ENCODE results near the gene NCKAP5.
"Not testable (repeated sequence)": the region's sequence is repeated elsewhere in the genome, so short reads cannot be mapped to it uniquely, and the experiment has no call there.

Gene NCKAP5

DNA sequence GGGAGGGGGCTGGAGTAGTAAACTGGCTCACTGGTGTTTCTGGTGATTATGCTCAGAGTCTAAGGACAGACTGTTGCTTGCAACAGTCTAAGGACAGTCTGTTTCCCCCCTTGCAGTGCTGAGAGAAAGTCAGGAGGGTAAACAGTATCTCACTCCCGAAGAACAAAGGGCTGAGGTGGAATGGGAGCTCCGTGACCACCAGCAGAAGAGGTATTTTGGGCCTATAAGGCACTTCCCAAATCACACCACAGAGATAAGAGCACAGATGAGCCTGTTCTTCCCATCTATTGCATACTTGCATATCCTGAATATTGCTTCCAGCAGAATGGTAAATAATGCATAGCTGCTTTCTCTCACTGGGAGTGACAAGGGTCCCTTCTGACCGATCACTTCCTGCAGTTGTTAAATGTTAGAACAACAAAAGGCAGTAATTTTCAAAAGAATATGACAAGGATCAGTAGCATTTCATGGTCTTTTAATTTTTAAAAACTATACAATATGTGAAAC, 737.9 kb downstream of the NCKAP5 start:
- DNase-seq, result no peak

DNA sequence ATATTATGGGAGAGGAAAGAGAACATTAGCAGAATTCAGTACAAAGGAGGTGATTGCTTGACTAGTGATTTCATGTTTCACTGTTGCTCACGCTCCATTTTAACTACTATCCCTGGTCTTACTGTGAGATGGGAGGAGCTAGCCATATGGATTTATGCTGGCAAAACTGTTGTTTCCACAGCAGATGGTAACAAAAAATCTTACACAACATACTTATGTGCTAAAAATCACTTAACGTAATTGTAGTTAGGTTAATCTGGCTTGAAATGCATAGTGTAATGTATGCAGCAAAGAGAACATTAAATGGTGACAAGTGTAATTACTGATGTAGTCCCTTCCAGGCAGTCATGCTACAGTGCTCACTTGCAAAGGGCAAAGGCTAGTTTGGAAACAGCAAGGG, 742.7 kb downstream of the NCKAP5 start:
- DNase-seq, result no peak

DNA sequence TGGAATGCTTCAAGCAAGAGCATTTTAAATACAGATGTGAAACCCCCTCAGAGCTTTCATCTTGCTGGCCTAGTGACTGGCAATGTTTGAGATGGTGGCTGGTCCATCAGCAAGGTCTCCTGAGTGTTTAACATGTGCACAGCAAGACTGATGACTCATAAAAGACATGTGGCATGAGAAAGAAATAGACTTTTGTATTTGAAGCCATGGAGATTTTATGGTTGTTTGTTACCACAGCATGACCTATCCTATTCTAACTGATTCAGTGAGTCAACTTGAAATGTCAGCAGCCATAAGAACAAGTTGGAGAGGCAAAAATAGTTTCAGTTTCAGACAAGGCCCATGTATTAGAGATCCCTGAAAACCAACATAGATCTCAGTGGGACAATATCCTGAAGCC, 743.5 kb downstream of the NCKAP5 start:
- no peak for DNase-seq

DNA sequence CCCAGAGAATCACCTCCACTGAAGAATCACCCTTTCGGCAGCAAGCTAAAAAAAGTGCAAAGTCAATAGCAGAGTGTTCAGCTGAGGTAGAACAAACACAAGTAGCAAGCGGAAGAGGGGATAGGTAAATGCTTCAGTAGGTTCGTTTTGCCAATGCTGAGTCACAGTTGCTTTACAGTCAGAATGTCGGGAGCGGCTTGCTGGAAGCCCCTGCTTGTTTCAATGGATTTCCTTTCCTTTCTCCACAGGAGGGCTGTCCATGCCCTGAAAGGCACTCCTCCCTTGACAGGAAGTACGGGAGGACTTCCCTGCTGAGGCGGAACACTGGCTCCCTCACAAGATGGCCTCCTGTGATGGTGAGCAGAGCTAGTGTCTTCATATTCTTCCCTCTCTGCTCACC, 752.0 kb downstream of the NCKAP5 start:
- DNase-seq, result no peak

DNA sequence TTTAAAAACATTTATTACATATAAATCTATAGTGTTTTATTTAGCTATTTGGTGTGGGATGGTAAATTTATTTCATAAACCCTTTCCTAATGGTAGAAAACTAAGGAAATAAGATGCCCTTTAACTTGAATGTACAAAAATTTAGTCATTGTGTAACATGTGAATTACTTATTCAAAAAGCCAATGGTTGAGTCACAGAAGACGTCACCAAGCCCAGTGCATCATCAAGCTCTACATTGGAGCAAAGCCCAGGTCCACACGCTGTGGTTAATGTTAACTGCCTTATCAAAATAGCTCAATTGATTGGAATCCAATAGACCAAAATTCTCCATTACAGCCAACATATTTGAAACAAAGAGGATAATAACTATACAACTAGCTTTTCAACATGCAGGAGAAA, 752.7 kb downstream of the NCKAP5 start:
- DNase-seq, result no peak

DNA sequence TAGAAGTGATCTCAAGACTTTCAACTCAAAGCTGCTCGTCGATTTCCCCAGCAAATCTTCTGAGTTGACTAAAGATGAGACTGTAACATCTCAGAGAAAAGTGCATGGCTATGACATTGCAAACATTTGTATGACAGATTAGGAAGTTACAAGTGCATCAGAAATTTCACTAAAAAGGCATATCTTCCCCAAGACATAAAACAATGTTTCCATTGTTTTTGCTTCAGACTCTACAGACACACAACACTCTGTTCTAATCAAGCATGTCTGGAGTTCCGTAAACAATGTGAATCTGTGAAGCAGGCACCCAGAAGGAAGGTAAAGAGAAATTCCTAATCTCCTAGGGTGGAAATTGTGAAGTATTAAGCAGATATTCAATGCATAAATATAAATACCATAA, 753.6 kb downstream of the NCKAP5 start:
- no peak for DNase-seq

DNA sequence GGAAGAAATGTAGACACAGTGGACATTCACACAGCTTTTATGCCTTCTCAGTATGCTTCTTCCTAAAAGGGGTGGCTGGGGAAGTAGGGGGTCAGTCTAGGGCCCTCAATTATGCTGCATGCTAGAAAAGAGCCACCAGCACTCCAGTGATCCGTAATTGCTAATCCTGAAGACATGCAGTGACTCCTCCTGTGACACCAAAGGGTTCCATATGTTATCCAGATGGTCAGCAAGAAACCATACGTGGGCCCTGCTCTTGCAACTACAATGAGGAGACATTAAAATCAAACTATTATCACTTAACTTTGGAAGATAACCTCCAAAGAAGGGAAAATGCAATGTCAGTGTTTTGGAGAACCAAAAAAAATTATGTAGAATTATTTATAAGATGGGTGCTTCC, 754.8 kb downstream of the NCKAP5 start:
- DNase-seq, result no peak

DNA sequence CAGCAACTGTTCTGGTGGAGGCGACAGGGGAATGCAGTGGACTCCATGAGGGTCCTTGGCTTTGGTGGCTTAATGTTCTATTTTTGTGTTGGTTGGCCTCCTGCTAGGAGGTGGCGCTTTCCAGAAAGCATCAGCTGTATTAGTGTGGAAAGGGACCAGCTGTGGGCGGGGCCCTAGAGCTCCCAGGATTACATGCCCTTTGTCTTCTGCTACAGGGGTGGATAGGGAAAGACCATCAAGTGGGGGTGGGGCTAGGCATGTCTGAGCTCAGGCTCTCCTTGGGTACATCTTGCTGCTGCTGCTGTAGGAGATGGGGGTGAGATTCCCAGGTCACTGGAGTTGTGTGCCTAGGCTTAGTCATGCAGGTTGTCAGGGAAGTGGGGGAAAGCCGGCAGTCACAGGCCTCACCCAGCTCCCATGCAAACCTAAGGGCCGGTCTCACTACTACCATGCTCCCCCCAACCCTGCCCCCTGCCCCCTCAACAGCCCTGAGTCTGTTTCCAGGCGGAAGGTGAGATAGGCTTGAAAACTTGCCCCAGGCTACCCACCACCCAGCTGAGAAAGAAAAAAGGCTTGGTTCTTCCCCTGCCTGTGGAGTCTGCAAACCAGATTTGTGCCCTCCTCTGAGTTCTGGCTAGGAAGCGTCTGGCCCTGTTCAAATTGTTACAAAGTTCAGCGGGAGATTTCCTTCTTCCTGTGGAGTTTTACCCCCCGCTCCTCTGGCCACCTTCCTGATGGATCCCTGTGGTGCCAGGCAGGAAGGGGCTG, 756.9 kb downstream of the NCKAP5 start:
- no peak for DNase-seq

DNA sequence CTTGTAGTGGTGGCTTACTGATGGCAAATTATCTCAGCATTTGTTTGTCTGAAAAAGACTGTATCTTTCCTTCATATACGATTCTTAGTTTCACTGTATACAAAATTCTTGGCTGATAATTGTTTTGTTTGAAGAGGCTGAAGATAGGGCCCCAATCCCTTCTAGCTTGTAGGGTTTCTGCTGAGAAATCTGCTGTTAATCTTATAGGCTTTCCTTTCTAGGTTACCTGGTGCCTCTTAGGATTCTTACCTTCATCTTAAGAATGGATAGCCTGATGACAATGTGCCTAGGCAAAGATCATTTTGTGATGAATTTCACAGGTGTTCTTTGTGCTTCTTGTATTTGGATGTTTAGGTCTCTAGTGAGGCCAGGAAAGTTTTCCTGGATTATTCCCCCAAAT, 758.3 kb downstream of the NCKAP5 start:
- not testable (repeated sequence) for DNase-seq

DNA sequence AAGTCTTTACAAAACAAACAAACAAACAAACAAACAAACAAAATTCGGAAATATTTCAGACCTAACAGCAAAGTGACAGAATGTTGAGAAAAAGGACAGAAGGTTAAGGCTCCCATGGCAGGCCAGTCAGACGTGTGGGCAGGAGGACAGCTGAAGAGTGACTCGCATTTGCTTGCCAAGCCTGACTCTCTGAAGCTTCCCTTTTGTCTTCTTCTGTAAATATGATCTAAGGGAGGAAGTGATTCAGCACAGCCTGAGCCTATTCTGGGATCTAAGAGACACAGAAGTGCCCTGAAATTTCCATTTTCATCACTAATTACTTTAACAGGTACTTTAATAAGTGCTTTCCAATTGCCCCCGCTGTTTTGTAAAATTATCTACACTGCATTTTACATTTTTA, 764.2 kb downstream of the NCKAP5 start:
- DNase-seq, result no peak

DNA sequence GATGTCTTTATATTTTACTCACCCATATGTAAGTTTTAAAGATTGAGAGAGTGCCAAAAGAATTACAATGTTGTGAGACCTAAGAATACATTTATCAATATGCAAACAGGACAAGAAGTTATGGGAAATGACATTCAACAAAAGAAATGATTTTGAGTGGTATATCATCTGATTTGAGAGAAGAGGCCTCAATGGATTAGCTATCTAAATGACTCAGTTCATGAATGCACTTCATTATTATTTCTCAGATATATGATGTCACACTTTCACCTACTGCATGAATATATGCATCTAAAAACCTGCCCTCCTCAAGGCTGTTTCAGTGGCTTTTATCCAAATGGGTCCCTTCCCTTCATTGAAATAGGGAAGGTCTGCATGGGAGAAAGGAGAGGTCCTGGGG, 769.9 kb downstream of the NCKAP5 start:
- no peak for DNase-seq

DNA sequence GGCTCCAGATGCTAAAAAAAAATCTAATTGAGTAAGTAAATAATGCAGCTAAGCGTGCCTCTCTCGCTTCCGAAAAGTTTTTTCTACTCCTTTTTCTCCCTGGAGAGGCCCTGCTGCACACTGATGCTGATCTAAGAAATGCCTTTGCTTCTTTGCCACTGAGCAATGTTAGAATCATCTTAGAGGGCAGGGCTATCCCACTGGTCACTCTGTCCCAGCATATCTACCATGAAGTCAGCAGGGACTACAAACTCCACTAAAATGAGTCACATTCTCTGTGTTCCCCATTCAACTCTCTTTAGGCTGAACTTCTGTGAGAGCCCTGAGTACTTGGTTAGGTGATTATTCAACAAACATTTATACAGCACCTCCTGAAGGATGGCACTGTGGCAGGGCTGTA, 770.7 kb downstream of the NCKAP5 start:
- no peak for DNase-seq

DNA sequence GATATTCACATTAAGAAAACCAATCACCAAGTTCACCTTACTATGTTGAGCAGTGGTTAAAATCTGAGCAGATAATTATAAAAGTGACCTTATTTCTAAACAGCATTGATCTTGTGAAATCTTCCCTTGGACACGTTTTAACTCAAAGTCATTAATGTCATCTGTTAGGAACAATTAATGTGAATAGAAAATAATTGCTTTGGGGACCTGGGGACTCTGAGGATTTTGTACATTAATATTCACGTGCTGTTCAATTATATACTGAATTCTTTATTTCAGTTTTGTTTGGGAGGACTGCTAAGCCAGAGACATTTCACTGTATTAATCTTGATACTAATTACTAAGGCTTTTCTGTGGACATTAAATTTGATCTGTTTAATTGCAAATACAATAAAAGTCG, 771.2 kb downstream of the NCKAP5 start:
- no peak for DNase-seq

DNA sequence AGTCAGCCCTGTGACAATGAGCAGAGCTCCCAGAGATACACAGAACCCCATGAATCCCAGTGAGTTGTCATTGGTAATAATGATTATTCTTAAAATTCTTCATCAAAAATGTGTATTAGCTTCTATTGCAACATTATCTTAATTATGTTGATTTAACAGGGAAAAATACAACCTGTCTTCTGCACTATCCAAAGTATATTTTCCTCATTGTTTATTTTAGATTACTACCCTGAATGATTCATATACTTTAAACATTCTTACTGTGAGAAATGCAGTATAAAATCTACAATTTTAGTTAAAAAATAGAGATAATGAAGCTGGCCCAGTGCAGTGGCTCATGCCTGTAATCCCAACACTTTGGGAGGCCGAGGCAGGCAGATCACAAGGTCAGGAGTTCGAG, 773.0 kb downstream of the NCKAP5 start:
- DNase-seq, result no peak

DNA sequence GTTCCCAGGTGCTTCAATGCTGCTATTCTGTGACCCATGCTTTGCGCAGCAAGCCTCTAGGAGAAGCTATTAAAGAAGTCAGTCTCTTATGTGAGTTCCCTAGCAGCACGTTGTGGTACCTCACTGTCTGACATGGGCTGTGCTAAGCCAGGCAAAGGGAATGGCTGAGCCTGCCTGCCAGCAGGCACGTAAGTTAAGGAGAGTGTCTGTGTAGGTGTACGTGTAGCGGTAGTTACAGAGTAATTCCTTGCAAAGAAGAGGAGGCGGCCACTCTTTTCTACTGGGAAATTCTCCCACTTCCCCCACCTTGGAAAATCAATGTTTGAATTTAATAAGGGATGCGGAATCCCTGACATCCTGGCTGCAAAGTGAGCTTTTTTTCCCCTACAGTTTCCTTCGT, 774.7 kb downstream of the NCKAP5 start:
- no peak for DNase-seq

DNA sequence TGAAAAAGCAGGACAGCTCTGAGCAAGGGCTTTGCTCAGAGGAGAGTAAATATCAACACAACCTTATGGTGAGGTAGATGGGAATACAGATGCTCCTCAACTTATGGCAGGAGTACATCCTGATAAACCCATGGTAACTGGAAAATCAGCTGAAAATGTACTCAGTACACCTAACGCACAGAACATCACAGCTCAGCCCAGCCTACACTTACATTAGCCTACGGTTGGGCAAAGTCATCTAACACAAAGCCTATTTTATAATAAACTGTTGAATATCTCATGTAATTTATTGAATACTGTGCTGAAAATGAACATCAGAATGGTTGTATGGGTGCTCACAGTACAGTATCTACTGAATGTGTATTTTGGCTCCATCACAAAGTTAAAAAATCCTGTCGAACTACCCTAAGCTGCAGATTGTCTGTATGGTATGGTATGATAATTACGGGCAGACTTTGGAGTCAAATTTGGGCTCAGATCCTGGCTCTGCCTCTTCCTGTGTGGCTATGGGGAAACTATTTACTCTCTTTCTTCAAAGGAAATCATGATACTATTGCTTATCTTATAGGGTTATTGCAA, 778.0 kb downstream of the NCKAP5 start:
- DNase-seq, result no peak

DNA sequence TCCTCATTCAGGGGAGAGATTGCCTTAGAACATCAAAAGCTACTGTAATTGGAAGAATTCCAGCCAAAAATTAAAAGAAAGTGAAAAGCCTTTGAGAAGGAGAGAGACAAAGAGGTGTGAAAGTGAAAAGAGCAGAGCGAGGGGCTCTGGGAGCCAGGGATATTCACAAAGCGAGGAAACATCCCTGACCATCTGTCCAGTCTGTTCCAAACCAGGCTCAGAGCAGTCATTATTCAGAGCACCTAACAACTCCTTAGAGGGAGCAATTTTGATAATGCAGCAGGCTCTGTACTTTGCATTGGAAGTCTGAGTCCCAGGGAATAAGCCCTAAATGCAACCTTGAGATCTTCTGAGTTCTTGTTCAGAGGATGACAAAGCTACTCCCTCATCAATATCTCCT, 779.2 kb downstream of the NCKAP5 start:
- no peak for DNase-seq

DNA sequence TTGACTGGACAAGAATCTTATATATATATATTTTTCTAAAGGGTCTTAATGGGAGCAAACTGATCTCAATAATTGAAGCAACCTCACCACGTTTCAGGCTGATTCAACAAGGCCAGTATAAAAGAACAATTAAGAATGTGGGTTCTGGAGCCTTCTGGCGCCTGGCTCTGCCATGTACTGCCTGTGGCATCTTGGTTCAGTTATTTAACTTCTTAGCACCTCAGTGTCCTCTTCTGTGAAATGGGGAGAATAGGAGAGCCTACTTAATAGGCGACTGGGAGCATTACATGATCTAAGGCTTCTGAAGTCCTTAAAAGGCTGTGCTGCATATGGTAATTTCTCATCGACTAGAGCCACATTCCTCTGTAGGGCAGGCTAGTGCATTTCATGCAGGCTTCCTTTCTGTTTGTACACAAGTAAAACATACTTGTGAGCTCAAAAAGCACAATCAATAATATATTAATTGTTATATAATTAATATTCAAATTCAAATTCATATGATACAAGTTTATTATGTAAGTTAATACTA, 779.9 kb downstream of the NCKAP5 start:
- no peak for DNase-seq

DNA sequence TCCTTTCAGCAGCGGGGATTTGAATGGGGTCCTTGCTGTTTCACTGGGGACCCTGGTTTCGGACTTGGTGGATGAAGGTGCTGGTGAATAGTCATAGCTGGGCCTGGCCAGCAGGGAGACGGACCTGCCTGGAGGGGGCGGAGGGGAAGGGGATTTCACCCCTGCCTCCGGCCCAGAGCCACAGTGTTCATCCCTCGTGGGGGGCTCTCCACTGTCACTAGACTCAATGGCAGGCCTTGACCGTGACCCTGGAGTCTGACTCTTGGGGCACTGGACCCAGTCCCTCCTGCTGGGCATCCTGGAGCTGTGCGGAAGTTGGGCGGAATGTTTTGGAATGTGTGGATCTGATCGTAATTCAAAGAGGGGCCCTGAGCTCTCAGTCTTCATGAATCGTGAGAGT, 784.4 kb downstream of the NCKAP5 start:
- no peak for DNase-seq

DNA sequence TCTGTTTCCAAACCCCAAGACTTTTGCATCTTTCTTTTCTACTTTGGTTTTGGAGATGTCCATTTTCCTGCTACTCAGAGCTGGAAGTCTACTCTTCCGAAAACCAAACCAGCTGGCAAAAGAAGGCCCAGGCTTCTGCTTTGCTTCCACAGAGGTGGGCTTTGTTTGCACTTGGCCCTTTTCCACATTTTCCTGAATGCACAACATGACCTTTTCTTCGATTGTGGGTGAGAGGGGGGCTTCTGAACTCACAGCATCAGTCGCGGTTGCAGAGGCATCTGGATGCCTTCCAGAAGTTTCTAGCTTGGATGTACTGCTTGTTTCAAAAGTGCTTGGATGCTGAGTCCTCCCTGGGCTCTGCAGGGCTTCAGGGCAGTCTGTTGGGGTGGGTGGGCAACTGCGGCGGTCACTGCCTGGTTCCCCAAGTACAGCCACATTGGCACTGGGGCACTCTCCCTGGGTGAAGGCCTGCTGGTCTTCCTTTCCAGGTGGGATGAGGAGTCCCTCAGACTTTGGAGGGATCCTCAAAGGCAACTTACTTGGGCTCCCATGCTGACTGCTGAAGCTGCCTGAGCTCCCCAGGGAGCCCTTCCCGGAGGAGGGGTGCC, 786.0 kb downstream of the NCKAP5 start:
- no peak for DNase-seq

DNA sequence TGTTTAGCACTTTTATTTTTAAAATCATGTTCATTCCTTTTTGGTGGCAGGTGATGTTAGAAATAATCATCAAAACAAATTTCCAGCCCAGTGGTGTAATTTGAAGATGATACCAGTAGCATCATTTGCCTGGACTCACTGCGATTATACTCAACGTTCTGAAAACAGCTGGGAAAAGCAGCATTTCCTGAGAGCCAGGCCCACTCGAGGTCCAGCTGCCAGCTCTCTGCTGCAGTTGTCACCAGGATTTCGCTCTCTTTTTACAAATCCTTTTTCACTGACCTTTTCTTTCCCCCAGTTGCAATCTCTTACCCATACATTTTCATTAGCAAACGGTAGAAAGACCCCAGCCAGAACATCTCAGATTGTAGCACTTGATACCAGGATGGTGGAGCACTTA, 787.6 kb downstream of the NCKAP5 start:
- no peak for DNase-seq

DNA sequence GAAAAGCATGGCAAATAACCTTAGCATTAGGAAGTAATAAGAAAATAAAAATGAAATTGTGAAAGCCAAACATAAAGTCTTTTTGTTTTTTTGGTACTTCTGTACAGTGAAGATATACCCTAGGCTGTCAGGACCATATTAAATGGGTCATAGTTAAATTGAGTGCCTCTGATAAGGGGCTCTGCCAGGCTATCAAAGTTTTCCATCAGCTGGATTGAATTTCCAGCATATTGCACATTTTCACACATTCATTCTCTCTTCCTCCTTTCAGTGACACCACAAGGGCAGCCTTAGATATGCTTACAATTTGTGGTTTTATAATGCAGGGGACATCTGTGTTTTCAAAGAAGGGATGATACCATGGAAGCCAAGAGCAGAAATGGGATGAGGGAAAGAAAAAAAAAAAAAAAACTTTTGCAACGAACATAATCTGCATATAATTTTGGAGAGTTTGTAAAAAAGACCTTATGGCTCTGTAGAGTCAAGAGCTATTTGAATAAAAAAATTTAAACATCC, 789.0 kb downstream of the NCKAP5 start:
- no peak for DNase-seq

DNA sequence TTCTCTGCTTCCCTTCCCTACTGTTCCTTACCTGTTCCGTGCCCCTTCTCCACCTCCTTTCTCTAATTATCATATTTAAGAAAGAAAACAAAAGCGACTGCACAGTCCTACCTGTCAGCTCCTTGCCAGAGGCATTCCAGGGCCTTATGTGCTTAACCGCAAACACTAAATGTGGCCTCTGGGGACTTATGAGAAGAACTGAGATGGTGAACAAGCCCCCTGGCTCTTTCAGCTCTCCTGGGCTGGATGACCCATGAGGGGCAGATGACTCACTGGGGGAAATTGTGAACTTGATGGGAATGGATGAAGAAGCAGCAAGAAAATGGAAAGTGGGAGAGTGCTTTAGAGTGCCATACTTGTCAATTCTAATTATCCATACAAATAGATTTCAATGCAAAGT, 792.0 kb downstream of the NCKAP5 start:
- DNase-seq, result no peak

DNA sequence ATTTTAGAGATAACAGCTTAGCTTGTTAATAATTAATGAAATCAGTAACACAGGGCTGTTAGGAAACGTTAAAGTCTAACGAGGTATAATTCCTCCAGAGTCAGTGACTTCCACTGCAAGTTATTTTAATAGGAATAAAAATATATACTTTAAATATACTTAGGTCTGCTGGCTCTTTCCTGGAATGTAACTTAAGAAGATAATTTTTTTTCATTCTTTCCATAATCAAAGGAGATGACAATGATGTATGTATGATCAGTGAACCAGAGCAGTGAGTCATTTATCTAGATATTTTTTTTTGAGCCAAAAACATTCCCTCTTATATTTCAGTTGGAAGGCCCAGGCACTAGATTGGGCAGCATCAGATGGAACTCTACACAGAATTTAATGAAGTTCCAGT, 794.1 kb downstream of the NCKAP5 start:
- DNase-seq, result no peak

Data from activated gamma-delta T cell treated with Interleukin-2 at 50 U/mL for 16 hours (primary cell).